ENCODE data around the gene ADAP2.
"Not testable (repeated sequence)": the region's sequence is repeated elsewhere in the genome, so short reads cannot be mapped to it uniquely, and the experiment has no call there.

Gene ADAP2

DNA sequence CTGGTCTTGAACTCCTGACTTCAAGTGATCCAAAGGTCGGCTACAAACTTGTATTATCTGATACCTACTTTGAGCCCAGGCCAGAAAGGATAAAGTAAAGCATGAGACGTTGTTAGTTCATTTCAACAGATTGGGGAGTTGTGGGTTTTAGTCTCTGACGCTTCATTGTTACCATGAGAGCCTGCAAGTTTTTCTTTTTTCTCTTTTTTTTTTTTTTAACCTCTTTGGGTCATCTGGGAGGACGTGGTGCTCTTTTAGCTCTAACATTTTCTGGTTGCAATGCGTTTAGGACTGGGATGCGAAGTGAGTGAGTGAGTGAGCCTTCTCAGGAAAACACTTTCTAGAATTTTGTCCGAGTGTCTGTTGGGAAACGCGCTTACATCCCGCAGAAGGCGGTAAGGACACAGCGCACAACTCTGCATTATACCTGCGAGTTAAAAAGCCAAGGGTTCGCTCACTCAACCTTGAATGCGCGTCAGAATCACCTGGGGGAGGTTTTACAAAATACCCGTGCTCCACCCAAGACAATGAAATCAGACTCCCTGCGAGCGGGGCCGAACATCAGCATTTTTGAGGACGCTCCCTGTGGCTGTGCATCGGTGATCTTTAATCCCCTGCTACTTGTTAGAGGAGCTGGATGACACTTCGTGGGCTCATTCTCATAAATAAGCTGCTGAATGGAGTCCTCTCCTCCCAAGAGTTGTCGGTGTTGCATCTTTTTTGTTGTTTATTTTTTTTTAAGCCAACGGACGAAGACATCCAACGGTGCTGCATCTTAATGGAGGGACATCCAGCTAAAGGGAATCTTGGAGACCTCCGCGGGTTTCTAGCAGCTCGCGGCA lies 48.5 kb downstream of the ADAP2 start:
- DNase-seq (ENCODE audit: low read depth in 2 of 2): no peak

DNA sequence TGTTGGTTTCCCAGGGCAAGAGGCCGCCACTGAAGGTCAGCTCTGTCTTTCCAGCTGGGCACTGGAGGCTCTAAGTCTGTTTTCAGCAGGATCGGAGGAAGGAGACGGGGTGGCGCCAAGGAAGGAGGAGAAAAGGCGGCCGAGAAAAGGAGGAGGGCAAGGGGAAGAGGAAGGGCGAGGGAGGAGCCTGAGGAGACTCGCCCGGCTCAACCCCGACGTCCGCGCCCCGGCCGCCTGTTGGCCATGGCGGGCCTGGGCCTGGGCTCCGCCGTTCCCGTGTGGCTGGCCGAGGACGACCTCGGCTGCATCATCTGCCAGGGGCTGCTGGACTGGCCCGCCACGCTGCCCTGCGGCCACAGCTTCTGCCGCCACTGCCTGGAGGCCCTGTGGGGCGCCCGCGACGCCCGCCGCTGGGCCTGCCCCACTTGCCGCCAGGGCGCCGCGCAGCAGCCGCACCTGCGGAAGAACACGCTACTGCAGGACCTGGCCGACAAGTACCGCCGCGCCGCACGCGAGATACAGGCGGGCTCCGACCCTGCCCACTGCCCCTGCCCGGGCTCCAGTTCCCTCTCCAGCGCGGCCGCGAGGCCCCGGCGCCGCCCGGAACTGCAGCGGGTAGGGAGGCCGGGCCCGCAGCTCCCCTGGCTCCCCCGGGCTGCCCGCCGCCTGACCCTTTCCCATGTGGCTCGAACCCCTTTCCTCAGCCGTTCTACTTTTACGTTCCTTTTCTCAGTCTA lies 49.3 kb downstream of the ADAP2 start, which contains the start of gene RNF135:
Gene RNF135, plus strand, starts transcription at position 209 of the 737 bp plus-strand sequence. Its CDS starts 35 bp downstream, at position 244.
- DNase-seq (ENCODE audit: low read depth in 2 of 2): peak in 1 of 2 donors; percentile 56

- no peak for DNase-seq (ENCODE audit: low read depth in 2 of 2)
Measured at GRCh38 chr17:30975042-30975820, 53.5 kb downstream of the ADAP2 start.

- not testable (repeated sequence) for DNase-seq (ENCODE audit: low read depth in 2 of 2)
Measured at GRCh38 chr17:30979919-30980318, 58.2 kb downstream of the ADAP2 start.

DNA sequence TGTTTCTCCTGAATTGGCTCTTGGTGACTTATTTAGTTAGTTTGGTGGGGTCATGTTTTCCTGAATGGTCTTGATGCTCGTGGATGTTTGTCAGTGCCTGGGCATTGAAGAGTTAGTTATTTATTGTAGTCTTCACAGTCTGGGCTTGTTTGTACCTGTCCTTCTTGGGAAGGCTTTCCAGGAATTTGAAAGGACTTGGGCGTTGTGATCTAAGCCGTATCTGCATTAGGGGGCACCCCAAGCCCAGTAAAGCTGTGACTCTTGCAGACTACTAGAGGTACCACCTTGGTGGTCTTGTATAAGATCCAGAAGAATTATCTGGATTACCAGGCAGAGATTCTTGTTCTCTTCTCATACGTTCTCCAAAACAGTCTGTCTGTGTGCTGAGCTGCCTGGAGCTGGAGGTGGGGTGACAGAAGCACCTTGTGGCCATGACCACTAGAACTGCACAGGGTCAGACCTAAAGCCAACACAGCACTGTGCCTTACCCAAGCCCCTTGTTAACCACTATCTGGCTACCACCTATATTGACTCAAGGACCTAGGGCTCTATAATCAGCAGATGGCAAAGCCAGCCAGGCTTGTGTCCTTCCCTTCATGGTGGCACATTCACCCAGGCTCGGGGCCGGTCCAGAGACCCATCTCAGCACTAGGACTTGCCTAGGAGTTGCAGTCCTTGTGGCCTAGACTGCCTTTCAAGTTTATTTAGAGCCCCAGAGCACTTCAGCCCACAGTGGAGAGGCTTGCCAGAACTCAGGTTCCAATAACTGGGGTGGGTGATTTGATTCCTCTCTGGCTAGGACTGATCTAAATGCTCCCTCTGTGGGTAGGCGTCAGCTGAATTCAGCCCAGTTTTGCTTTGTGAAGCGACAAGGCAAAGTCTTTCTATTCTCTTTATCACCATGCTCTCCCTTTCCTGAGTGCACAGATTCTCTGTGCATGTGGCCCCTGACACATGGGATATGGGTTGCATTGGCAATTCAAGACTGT lies 60.1 kb downstream of the ADAP2 start:
- no peak for DNase-seq (ENCODE audit: low read depth in 2 of 2)

DNA sequence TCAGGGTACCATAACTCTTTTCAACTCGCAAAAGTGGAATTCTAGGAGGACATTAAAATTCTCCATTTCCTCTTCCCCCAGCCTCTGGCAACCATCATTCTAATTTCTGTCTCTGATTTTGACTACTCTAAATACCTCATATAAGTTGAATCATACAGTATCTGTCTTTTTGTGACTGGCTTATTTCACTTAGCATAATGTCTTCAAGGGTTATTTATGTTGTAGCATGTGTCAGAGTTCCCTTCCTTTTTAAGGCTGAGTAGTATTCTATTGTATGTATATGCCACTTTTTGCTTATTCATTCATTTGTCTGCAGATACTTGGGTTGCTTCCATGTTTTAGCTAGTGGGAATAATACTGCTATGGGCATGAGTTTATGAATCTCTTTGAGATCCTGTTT lies 61.1 kb downstream of the ADAP2 start:
- no peak for DNase-seq (ENCODE audit: low read depth in 2 of 2)

- DNase-seq (ENCODE audit: low read depth in 2 of 2): no peak
Measured at GRCh38 chr17:30990458-30990857, 68.7 kb downstream of the ADAP2 start.

GRCh38 chr17:30992551-30992950 lies 70.8 kb downstream of the ADAP2 start:
- DNase-seq (ENCODE audit: low read depth in 2 of 2): no peak

DNA sequence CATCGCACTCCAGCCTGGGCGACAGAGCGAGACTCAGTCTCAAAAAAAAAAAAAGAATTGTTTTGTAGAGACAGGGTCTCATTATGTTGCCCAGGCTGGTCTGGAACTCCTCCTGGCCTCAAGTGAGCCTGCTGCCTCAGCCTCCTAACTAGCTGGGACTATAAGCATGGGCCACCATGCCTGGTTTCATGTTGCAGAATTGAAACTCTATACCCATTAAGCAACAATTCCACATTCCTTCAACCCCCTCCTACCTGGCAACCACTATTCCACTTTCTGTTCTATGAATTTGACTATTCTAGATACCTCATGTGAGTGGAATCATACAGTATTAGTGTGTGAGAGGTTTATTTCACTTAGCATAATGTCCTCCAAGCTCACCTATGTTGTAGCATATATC lies 73.6 kb downstream of the ADAP2 start:
- DNase-seq (ENCODE audit: low read depth in 2 of 2): no peak

DNA sequence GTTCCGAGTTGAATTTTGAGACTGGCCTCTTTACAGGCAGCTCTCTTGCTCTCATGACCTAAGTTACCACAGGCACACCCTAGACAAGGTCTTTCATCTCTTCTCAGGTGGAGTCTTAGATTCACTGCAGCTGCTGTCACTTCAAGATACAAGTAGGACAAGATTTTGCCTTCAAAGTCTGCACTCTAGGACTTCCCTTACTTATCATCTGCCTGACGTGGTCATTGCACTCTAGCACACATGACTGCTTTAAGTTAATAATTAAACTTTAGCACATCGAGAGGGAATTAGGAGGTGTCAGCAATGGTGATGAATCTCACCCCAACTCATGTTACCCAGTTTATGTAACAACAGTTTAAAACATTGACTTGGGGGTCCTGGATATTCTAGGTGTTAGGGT lies 74.7 kb downstream of the ADAP2 start:
- DNase-seq (ENCODE audit: low read depth in 2 of 2): no peak

GRCh38 chr17:30997270-30997669 lies 75.5 kb downstream of the ADAP2 start:
- DNase-seq (ENCODE audit: low read depth in 2 of 2): no peak

GRCh38 chr17:30997842-30998241 lies 76.1 kb downstream of the ADAP2 start:
- no peak for DNase-seq (ENCODE audit: low read depth in 2 of 2)

DNA sequence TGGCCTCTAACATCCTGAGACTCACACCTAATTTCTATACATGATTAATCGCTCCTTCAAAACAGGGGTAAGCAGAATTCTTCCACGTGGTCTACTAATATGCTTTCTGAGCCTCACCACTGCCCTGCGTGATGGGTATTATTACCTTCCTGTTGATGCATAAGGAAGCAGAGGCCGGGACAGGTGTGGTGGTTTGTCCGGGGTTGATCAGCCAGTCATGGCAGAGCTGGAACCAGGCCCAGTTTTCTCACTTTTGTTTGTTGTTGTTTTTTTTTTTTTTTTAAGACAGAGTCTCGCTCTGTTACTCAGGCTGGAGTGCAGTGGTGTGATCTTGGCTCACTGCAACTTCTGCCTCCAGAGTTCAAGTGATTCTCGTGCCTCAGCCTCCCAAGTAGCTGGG lies 80.3 kb downstream of the ADAP2 start:
- DNase-seq (ENCODE audit: low read depth in 2 of 2): no peak

DNA sequence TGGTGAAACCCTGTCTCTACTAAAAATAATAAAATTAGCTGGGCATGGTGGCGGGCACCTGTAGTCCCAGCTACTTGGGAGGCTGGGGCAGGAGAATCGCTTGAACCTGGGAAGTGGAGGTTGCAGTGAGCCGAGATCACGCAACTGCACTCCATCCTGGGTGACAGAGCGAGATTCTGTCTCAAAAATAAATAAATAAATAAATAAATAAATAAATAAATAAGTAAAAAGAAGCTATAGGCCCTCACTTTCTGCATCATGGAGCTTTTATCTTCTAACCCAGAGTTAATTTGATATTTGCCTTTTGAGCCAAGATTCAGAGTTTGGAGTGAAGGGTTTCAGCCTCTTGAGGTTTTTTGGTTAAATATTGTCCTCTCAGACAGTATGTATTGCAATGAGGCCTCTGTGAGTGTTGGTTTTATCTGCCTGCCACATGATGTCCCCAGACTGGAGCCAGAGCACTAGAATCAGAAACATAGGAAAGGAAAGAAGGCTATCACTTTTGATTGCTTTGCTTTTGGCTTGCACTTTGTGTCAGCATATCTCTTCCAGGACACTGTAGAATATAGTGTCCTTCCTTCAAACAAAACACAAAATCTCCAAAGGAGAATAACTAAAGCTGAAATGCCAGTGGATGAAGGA lies 81.6 kb downstream of the ADAP2 start:
- no peak for DNase-seq (ENCODE audit: low read depth in 2 of 2)

GRCh38 chr17:31004160-31004559 lies 82.4 kb downstream of the ADAP2 start:
- no peak for DNase-seq (ENCODE audit: low read depth in 2 of 2)

DNA sequence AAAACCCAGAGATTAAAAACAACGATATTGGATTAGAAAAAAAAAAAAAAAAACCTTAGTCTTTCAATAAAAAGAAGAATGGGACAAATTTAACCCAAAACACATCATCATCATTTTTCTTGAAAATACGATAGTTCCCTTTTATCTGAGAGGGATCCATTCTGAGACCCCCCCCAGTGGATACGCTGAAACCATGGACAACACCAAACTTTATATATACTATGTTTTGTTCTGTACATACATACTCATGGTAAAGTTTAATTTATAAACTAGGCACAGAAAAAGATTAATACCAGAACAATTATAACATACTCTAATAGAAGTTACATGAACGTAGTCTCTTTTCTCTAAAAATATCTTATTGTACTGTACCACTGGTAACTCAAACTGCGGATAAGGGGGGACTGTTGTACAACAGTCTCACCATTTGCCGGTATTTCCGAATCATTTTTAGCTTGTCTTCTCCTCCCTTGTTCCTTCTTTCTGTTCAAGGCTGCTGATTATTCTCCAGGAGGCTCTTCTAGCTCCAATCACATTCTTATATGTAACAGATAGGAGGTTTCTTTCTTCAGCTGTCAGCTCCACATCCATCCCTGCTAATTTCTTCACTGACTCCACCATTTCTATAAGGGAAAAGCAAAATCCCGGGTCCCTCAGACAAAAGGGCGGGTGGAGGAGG lies 86.1 kb downstream of the ADAP2 start:
- no peak for DNase-seq (ENCODE audit: low read depth in 2 of 2)

- DNase-seq (ENCODE audit: low read depth in 2 of 2): peak in 1 of 2 donors; percentile 21
Measured at GRCh38 chr17:31008374-31009041, 86.8 kb downstream of the ADAP2 start.

Data from stimulated activated CD8-positive, alpha-beta memory T cell treated with anti-CD3 and anti-CD28 coated beads, Interleukin-7, amount 100 ng/mL, for 4 hours (primary cell).